GM23338 (cell line): ENCODE data around the gene COQ8B. TPM values are rescaled to one million over a fixed set of nuclear protein-coding genes. Genes with fewer than 3 reads are reported as not detected.

ENCODE experiments used
- ATAC-seq: fragments of 200-7000 bp; cut with Tn5 transposase; 3 replicates; pipeline ENCODE4 v1.9.1; 2020
- DNase-seq: peaks from one replicate; pipeline ENCODE4 v3.0.0-alpha.2; 2015; ENCODE audit warnings: low spot score
- H2AFZ ChIP-seq: fragments of 200-600 bp; sonication (generic); 2 replicates; pipeline ENCODE4 v1.8.0; 2016; ENCODE audit warnings: antibody characterized with exemption, mild to moderate bottlenecking, moderate library complexity
- H3F3A ChIP-seq: fragments of 200-600 bp; sonication (generic); replicated peaks from 2 replicates; pipeline ENCODE4 v1.8.0; 2017; ENCODE audit warnings: antibody characterized with exemption, mixed run types, low read depth
- H3K27ac ChIP-seq: fragments of 200-600 bp; sonication (generic); 2 replicates; pipeline ENCODE4 v1.6.1; 2016; ENCODE audit warnings: low read depth
- H3K27me3 ChIP-seq: fragments of 200-600 bp; sonication (generic); 2 replicates; pipeline ENCODE4 v1.8.0; 2016; ENCODE audit warnings: mild to moderate bottlenecking, mixed run types, moderate library complexity; ENCODE audit not compliant: insufficient read depth
- H3K36me3 ChIP-seq: fragments of 200-600 bp; sonication (generic); 2 replicates; pipeline ENCODE4 v1.8.0; 2016; ENCODE audit warnings: mild to moderate bottlenecking; ENCODE audit not compliant: insufficient read depth
- H3K4me1 ChIP-seq: fragments of 200-600 bp; sonication (generic); 2 replicates; pipeline ENCODE4 v1.8.0; 2016; ENCODE audit warnings: mild to moderate bottlenecking, moderate library complexity; ENCODE audit not compliant: insufficient read depth
- H3K4me2 ChIP-seq: fragments of 200-600 bp; sonication (generic); 2 replicates; pipeline ENCODE4 v1.7.1; 2017; ENCODE audit warnings: mixed run types
- H3K4me3 ChIP-seq: fragments of 200-600 bp; sonication (generic); 2 replicates; pipeline ENCODE4 v1.6.1; 2016; ENCODE audit warnings: mixed run types
- H3K79me2 ChIP-seq: fragments of 200-600 bp; sonication (generic); replicated peaks from 2 replicates; pipeline ENCODE4 v1.8.0; 2017; ENCODE audit warnings: mild to moderate bottlenecking; ENCODE audit not compliant: insufficient read depth
- H3K9me2 ChIP-seq: fragments of 200-600 bp; sonication (generic); 2 replicates; pipeline ENCODE4 v1.8.0; 2017; ENCODE audit not compliant: insufficient read depth
- H4K20me1 ChIP-seq: fragments of 200-600 bp; sonication (generic); replicated peaks from 2 replicates; pipeline ENCODE4 v1.8.0; 2017; ENCODE audit warnings: mild to moderate bottlenecking; ENCODE audit not compliant: insufficient read depth
- H3K27ac Mint-ChIP-seq: 2 replicates; pipeline ENCODE4 v1.8.0; 2020; ENCODE audit warnings: inconsistent platforms, mild to moderate bottlenecking, moderate library complexity, mixed read lengths
- H3K27me3 Mint-ChIP-seq: 3 replicates; pipeline ENCODE4 v1.8.0; 2022; ENCODE audit warnings: low read depth, mild to moderate bottlenecking, moderate library complexity, mixed read lengths, inconsistent platforms; ENCODE audit not compliant: insufficient read depth, poor library complexity
- H3K36me3 Mint-ChIP-seq: 3 replicates; pipeline ENCODE4 v1.8.0; 2021; ENCODE audit warnings: low read depth, mild to moderate bottlenecking, inconsistent platforms, moderate library complexity, mixed read lengths
- H3K4me1 Mint-ChIP-seq: 3 replicates; pipeline ENCODE4 v1.8.0; 2020; ENCODE audit warnings: mild to moderate bottlenecking, inconsistent platforms, mixed read lengths
- H3K4me3 Mint-ChIP-seq: 3 replicates; pipeline ENCODE4 v1.8.0; 2021; ENCODE audit warnings: moderate library complexity, mild to moderate bottlenecking, inconsistent platforms, mixed read lengths
- H3K9me3 Mint-ChIP-seq: 3 replicates; pipeline ENCODE4 v1.8.0; 2020; ENCODE audit warnings: moderate library complexity, mild to moderate bottlenecking, inconsistent platforms, mixed read lengths
- CREB1 ChIP-seq: fragments of 250-450 bp; sonication (Bioruptor Pico); IDR thresholded peaks from 2 replicates; pipeline ENCODE4 v1.5.0; 2020; ENCODE audit warnings: low read depth, mild to moderate bottlenecking, moderate library complexity
- EZH2 ChIP-seq: fragments of 200-600 bp; sonication (generic); IDR thresholded peaks from one replicate; pipeline ENCODE4 v1.8.0; 2017; ENCODE audit warnings: antibody characterized with exemption, mild to moderate bottlenecking, low read depth; ENCODE audit not compliant: unreplicated experiment
- EZH2phosphoT487 ChIP-seq: fragments of 200-600 bp; sonication (generic); IDR thresholded peaks from one replicate; pipeline ENCODE4 v1.8.1; 2018; ENCODE audit warnings: antibody characterized with exemption; ENCODE audit not compliant: unreplicated experiment
- JUNB ChIP-seq: IDR thresholded peaks from one replicate; pipeline ENCODE4 v1.6.1; 2016; ENCODE audit warnings: antibody characterized with exemption; ENCODE audit not compliant: unreplicated experiment
- NANOG ChIP-seq: IDR thresholded peaks from 2 replicates; pipeline ENCODE4 v1.6.1; 2016; ENCODE audit warnings: antibody characterized with exemption, borderline replicate concordance
- POLR2AphosphoS5 ChIP-seq: IDR thresholded peaks from 2 replicates; pipeline ENCODE4 v1.6.1; 2016; ENCODE audit warnings: antibody characterized with exemption, low read depth
- STAT1 ChIP-seq: IDR thresholded peaks from one replicate; pipeline ENCODE4 v1.6.1; 2016; ENCODE audit warnings: antibody characterized with exemption; ENCODE audit not compliant: unreplicated experiment
- ZNF114 ChIP-seq: fragments of 250-450 bp; sonication (Bioruptor Pico); IDR thresholded peaks from 2 replicates; pipeline ENCODE4 v1.5.0; 2020; ENCODE audit warnings: mild to moderate bottlenecking, moderate library complexity
- ZNF331 ChIP-seq: fragments of 250-450 bp; sonication (Bioruptor Pico); IDR thresholded peaks from 2 replicates; pipeline ENCODE4 v1.5.0; 2020; ENCODE audit warnings: low read depth, mild to moderate bottlenecking, moderate library complexity
- polyA plus RNA-seq: library from polyadenylated mRNA; unstranded; fragments of >200 nt; fragmentation: Nextera tagmentation; extraction: Ambion mirVana; gene quantifications from 2 replicates; pipeline ENCODE4 v1.2.1, GENCODE V29; 2016
- total RNA-seq: library from RNA; depleted of rRNA; stranded (reverse); fragments of >200 nt; shearing (Covaris generic); gene quantifications from 2 replicates; pipeline ENCODE4 v1.2.3, GENCODE V29; 2014
- TF ChIP-seq, protein P1 (sequence below): IDR thresholded peaks from 2 replicates; pipeline ENCODE4 v1.6.1; 2016; ENCODE audit warnings: antibody characterized with exemption
- TF ChIP-seq, protein P2 (sequence below): IDR thresholded peaks from one replicate; pipeline ENCODE4 v1.6.1; 2018; ENCODE audit warnings: antibody characterized with exemption; ENCODE audit not compliant: unreplicated experiment
- TF ChIP-seq, protein P3 (sequence below), 2 experiments: fragments of 200-600 bp in 1 of 2; sonication (generic) in 1 of 2; conservative IDR thresholded peaks; 2 replicates each; pipeline versions ENCODE4 v1.5.1 to v1.6.1; 2016 to 2017; ENCODE audit warnings: antibody characterized with exemption in 2 of 2, low read depth in 2 of 2, mild to moderate bottlenecking in 2 of 2, moderate library complexity in 1 of 2
- TF ChIP-seq, protein P4 (sequence below): fragments of 250-450 bp; sonication (Bioruptor Pico); IDR thresholded peaks from 2 replicates; pipeline ENCODE4 v1.5.0; 2020; ENCODE audit warnings: mild to moderate bottlenecking, moderate library complexity

The COQ8B gene
- total and polyA plus RNA-seq, 2 experiments from 2014 or later = 13.9 to 59.6 TPM

DNA sequence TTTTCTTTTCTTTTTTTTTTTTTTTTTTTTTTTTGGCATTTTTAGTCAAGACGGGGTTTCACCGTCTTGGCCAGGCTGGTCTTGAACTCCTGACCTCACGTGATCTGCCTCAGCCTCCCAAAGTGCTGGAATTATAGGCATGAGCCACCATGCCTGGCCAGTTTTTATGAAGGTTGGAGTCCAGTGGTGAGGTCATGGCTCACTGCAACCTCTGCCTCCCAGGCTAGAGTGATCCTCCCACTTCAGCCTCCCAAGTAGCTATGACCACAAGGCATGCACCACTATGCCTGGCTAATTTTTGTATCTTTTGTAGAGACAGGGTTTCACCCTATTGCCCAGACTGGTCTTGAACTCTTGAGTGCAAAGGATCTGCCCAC lies 38.5 kb upstream of the COQ8B start:
- DNase-seq (no peak), ATAC-seq (no peak)
- H3F3A ChIP-seq = peaks cover 34% of the 10 kb centered on the region
- H3K36me3 Mint-ChIP-seq = peaks cover 84% of the 10 kb centered on the region
- no peaks in the 10 kb centered on the region for H3K27me3 ChIP-seq
- no peak overlapping the region for H3K27ac Mint-ChIP-seq
- peaks cover 58% of the 10 kb centered on the region for H4K20me1 ChIP-seq
- H3K4me3 Mint-ChIP-seq = no peak overlapping the region
- peaks cover 18% of the 10 kb centered on the region for H3K4me1 Mint-ChIP-seq
- H3K27me3 Mint-ChIP-seq = peaks cover 21% of the 10 kb centered on the region
- H3K9me3 Mint-ChIP-seq = peaks cover 3% of the 10 kb centered on the region; the same call in 1 of the 3 replicates
- H3K9me2 ChIP-seq = no peaks in the 10 kb centered on the region
- H3K36me3 ChIP-seq = peaks cover 43% of the 10 kb centered on the region
- no peak overlapping the region for H3K4me2 ChIP-seq
- H3K4me3 ChIP-seq = peak overlapping the region; percentile 20; the same call in 1 of the 2 replicates
- peaks cover 17% of the 10 kb centered on the region; the same call in 1 of the 2 replicates for H3K4me1 ChIP-seq
- TF ChIP-seq ZNF331 = no peak
- no peak for TF ChIP-seq POLR2AphosphoS5
- TF ChIP-seq ZNF114 (CRISPR knock-in tag) = no peak
- no peak for TF ChIP-seq STAT1
- TF ChIP-seq, protein P1, sequence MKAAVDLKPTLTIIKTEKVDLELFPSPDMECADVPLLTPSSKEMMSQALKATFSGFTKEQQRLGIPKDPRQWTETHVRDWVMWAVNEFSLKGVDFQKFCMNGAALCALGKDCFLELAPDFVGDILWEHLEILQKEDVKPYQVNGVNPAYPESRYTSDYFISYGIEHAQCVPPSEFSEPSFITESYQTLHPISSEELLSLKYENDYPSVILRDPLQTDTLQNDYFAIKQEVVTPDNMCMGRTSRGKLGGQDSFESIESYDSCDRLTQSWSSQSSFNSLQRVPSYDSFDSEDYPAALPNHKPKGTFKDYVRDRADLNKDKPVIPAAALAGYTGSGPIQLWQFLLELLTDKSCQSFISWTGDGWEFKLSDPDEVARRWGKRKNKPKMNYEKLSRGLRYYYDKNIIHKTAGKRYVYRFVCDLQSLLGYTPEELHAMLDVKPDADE = no peak
- TF ChIP-seq EZH2phosphoT487 = no peak
- no peak for TF ChIP-seq JUNB
- TF ChIP-seq, protein P2, sequence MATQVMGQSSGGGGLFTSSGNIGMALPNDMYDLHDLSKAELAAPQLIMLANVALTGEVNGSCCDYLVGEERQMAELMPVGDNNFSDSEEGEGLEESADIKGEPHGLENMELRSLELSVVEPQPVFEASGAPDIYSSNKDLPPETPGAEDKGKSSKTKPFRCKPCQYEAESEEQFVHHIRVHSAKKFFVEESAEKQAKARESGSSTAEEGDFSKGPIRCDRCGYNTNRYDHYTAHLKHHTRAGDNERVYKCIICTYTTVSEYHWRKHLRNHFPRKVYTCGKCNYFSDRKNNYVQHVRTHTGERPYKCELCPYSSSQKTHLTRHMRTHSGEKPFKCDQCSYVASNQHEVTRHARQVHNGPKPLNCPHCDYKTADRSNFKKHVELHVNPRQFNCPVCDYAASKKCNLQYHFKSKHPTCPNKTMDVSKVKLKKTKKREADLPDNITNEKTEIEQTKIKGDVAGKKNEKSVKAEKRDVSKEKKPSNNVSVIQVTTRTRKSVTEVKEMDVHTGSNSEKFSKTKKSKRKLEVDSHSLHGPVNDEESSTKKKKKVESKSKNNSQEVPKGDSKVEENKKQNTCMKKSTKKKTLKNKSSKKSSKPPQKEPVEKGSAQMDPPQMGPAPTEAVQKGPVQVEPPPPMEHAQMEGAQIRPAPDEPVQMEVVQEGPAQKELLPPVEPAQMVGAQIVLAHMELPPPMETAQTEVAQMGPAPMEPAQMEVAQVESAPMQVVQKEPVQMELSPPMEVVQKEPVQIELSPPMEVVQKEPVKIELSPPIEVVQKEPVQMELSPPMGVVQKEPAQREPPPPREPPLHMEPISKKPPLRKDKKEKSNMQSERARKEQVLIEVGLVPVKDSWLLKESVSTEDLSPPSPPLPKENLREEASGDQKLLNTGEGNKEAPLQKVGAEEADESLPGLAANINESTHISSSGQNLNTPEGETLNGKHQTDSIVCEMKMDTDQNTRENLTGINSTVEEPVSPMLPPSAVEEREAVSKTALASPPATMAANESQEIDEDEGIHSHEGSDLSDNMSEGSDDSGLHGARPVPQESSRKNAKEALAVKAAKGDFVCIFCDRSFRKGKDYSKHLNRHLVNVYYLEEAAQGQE = no peak
- TF ChIP-seq, protein P3, sequence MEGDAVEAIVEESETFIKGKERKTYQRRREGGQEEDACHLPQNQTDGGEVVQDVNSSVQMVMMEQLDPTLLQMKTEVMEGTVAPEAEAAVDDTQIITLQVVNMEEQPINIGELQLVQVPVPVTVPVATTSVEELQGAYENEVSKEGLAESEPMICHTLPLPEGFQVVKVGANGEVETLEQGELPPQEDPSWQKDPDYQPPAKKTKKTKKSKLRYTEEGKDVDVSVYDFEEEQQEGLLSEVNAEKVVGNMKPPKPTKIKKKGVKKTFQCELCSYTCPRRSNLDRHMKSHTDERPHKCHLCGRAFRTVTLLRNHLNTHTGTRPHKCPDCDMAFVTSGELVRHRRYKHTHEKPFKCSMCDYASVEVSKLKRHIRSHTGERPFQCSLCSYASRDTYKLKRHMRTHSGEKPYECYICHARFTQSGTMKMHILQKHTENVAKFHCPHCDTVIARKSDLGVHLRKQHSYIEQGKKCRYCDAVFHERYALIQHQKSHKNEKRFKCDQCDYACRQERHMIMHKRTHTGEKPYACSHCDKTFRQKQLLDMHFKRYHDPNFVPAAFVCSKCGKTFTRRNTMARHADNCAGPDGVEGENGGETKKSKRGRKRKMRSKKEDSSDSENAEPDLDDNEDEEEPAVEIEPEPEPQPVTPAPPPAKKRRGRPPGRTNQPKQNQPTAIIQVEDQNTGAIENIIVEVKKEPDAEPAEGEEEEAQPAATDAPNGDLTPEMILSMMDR (conservative IDR thresholded peaks at IDR 0.05; ENCODE audit: low read depth in 2 of 2) = no peak
- TF ChIP-seq EZH2 = no peak
- TF ChIP-seq, protein P4, sequence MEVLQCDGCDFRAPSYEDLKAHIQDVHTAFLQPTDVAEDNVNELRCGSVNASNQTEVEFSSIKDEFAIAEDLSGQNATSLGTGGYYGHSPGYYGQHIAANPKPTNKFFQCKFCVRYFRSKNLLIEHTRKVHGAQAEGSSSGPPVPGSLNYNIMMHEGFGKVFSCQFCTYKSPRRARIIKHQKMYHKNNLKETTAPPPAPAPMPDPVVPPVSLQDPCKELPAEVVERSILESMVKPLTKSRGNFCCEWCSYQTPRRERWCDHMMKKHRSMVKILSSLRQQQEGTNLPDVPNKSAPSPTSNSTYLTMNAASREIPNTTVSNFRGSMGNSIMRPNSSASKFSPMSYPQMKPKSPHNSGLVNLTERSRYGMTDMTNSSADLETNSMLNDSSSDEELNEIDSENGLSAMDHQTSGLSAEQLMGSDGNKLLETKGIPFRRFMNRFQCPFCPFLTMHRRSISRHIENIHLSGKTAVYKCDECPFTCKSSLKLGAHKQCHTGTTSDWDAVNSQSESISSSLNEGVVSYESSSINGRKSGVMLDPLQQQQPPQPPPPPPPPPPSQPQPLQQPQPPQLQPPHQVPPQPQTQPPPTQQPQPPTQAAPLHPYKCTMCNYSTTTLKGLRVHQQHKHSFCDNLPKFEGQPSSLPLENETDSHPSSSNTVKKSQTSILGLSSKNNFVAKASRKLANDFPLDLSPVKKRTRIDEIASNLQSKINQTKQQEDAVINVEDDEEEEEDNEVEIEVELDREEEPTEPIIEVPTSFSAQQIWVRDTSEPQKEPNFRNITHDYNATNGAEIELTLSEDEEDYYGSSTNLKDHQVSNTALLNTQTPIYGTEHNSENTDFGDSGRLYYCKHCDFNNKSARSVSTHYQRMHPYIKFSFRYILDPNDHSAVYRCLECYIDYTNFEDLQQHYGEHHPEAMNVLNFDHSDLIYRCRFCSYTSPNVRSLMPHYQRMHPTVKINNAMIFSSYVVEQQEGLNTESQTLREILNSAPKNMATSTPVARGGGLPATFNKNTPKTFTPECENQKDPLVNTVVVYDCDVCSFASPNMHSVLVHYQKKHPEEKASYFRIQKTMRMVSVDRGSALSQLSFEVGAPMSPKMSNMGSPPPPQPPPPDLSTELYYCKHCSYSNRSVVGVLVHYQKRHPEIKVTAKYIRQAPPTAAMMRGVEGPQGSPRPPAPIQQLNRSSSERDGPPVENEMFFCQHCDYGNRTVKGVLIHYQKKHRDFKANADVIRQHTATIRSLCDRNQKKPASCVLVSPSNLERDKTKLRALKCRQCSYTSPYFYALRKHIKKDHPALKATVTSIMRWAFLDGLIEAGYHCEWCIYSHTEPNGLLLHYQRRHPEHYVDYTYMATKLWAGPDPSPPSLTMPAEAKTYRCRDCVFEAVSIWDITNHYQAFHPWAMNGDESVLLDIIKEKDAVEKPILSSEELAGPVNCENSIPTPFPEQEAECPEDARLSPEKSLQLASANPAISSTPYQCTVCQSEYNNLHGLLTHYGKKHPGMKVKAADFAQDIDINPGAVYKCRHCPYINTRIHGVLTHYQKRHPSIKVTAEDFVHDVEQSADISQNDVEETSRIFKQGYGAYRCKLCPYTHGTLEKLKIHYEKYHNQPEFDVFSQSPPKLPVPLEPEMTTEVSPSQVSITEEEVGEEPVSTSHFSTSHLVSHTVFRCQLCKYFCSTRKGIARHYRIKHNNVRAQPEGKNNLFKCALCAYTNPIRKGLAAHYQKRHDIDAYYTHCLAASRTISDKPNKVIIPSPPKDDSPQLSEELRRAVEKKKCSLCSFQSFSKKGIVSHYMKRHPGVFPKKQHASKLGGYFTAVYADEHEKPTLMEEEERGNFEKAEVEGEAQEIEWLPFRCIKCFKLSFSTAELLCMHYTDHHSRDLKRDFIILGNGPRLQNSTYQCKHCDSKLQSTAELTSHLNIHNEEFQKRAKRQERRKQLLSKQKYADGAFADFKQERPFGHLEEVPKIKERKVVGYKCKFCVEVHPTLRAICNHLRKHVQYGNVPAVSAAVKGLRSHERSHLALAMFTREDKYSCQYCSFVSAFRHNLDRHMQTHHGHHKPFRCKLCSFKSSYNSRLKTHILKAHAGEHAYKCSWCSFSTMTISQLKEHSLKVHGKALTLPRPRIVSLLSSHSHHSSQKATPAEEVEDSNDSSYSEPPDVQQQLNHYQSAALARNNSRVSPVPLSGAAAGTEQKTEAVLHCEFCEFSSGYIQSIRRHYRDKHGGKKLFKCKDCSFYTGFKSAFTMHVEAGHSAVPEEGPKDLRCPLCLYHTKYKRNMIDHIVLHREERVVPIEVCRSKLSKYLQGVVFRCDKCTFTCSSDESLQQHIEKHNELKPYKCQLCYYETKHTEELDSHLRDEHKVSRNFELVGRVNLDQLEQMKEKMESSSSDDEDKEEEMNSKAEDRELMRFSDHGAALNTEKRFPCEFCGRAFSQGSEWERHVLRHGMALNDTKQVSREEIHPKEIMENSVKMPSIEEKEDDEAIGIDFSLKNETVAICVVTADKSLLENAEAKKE = no peak
- TF ChIP-seq CREB1 (CRISPR knock-in tag) = no peak
- no peak for TF ChIP-seq NANOG
- H3K27ac ChIP-seq = no peak overlapping the region
- no peak overlapping the region for H2AFZ ChIP-seq
- peaks cover 82% of the 10 kb centered on the region for H3K79me2 ChIP-seq
